Right cardiac atrium (tissue), 5 donors: Measurements from ENCODE around the gene TNS3. TPM values are rescaled to one million over a fixed set of nuclear protein-coding genes. Genes with fewer than 3 reads are reported as not detected.

ENCODE experiments used
- ATAC-seq, 2 donors: fragments of 200-7000 bp; cut with Tn5 transposase; one replicate each; pipeline versions ENCODE4 v1.8.0 to v1.9.1; 2020; ENCODE audit warnings: moderate library complexity in 2 of 2, mild to moderate bottlenecking in 1 of 2
- DNase-seq, 3 donors: peaks; one replicate each; pipeline ENCODE4 v3.0.0-alpha.2; 2020
- H3K27ac ChIP-seq: one replicate; pipeline ENCODE4 v1.5.1; 2013; ENCODE audit warnings: mild to moderate bottlenecking, low read length, control low read depth, moderate library complexity
- H3K27me3 ChIP-seq: one replicate; pipeline ENCODE4 v1.6.1; 2013; ENCODE audit not compliant: control insufficient read depth, insufficient read depth
- H3K4me1 ChIP-seq: one replicate; pipeline ENCODE4 v1.6.1; 2013; ENCODE audit warnings: low read length; ENCODE audit not compliant: control insufficient read depth, insufficient read depth
- H3K4me3 ChIP-seq: one replicate; pipeline ENCODE4 v1.5.1; 2013; ENCODE audit warnings: low read length, control low read depth
- H3K9me3 ChIP-seq: one replicate; pipeline ENCODE4 v1.6.1; 2013; ENCODE audit warnings: low read length; ENCODE audit not compliant: control insufficient read depth
- WGBS: extraction: QIAGEN DNeasy Blood & Tissue Kit; methylation state at CpG from one replicate; pipeline ENCODE4 v1.1.7; 2013; 5-methylcytosine and 5-hydroxymethylcytosine counted together
- intact Hi-C, 4 donors: fragments of 100-400 bp; cut with DNase I; formaldehyde crosslinking; loops; one replicate each; pipeline versions ENCODE4 v1.11.0 to v1.14.0; 2022 to 2023
- long read RNA-seq, 4 donors: library from polyadenylated mRNA; unstranded; transcript quantifications; one replicate each; pipeline ENCODE4 v2.0.0, GENCODE V29; 2020 to 2021
- polyA plus RNA-seq: library from polyadenylated mRNA; stranded (reverse); fragments of 200-250 nt; gene quantifications from one replicate; pipeline ENCODE4 v1.2.3, GENCODE V29; 2013
- total RNA-seq, 4 donors: library from RNA; stranded (reverse); fragmentation: NEBNext Ultra II Directional; extraction: Animal tissue kit (Norgen Biotek cat#: 25700); gene quantifications; one replicate each; pipeline ENCODE4 v1.2.1, GENCODE V29; 2021
- donor health status: healthy with polysubstance abuse.
- donor health status: DM: no; HTN: yes; CAD: no.
- donor health status: DM: no; HTN: no; CAD: no.
- donor health status: DM: no; HTN: yes; CAD: no; lungs with severe emphysema.
- donor health status: DM: yes; HTN: yes; CAD: no.

TNS3 gene
- 10 to 100 TPM; 37.5 to 48.3 (median 42.7) TPM for total RNA-seq
- 19.7 TPM for polyA plus RNA-seq
- long read RNA-seq, donor 1, full-length matches to known transcripts = 1 of 114 reads
- long read RNA-seq, donor 1, partial matches to known transcripts = 23 of 114 reads
- long read RNA-seq, donor 1, other reads (novel, unspliced or antisense) = 90 of 114 reads
- long read RNA-seq, donor 2, full-length matches to known transcripts = 1 of 53 reads
- long read RNA-seq, donor 2, partial matches to known transcripts = 27 of 53 reads
- long read RNA-seq, donor 2, other reads (novel, unspliced or antisense) = 25 of 53 reads
- long read RNA-seq, donor 3, full-length matches to known transcripts = 1 of 216 reads
- long read RNA-seq, donor 3, partial matches to known transcripts = 60 of 216 reads
- long read RNA-seq, donor 3, other reads (novel, unspliced or antisense) = 155 of 216 reads
- long read RNA-seq, donor 4, partial matches to known transcripts = 22 of 44 reads
- long read RNA-seq, donor 4, other reads (novel, unspliced or antisense) = 22 of 44 reads

DNA sequence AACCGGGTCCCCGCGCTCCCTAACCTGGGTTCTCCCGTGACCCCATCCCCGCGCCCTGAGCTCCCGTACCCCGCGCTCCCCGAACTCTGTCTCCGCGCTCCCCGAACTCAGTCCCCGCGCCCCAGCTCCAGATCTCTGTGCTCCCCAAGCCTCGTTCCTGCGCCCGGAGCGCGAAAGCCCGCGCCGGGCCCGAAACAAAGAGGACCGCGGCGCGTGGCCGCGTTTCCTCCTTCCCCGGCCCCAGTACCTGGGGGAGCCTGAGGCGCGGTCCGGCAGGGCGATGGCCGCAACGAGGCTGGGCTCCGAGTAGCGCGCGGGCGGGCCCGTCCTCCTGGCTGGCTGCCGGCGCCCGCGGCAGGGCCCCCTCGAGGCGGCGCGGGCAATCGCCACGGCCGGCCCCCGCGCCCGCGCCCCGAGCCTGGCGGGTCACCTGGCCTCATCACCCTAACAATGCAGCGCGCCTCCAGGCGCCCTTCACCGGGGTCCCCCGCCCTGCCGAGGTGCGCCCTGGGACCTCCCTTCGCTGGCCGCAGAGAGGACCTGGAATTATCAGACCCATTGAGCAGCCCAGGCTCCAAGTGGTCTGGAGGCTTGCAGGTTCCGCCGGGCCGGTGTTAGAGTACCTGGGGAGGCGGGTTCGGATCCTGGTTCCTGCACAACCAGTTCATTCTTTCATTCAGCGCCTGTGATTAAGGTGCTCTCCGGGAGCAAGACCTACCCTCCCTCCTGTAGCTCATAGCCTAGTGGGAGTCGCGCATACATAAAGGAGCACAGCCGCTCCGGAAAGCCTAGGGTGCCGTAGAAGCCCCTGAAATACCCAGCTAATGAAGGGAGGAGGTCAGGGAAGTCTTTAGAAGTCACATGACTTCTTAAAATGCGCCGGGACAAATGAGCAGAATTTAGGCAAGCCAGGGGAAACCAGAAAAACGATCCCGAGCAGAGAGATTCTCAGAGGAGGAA is at the start of gene TNS3:
TSS of gene TNS3 (minus strand) at position 308 of the 960 bp plus-strand sequence. CDS start 142,475 bp downstream, outside the sequence.
- DNase-seq (peak; percentile 50 to 84 (median 82)), ATAC-seq (peak; percentile 63 to 68)
- 10% methylated on average over 85 of the region's 85 CpGs for WGBS
- intact Hi-C loops = loop anchor here in 1 of 4 donors (10.0 kb wide), 1 partner anchor 137 kb away; no protein-coding TSS in a partner anchor
- H3K27me3 ChIP-seq = no peaks in the 10 kb centered on the region
- H3K4me1 ChIP-seq = peaks cover 13% of the 10 kb centered on the region
- H3K27ac ChIP-seq = no peak within 1 kb of the TSS
- peak within 1 kb of the TSS; percentile 65 for H3K4me3 ChIP-seq
- no peaks in the 10 kb centered on the region for H3K9me3 ChIP-seq

DNA sequence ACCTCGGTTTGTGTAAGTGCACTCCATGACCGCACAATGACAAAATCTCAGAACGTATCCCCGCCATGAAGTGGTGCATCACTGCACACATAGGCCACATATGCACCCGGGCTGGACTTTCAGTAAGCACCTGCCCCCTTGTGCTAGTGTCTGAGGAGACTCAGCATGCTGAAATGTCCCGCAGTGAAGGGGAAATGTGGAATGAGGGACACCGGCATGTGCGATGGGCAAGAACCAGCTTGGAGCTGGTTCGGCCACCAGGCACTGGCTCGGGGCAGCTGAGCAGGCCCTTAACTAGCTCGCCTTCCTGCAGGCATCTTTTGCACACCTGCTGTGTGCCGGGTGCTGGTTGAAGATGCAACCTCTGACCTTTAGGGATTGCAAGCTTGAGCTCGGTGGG is 49.8 kb upstream of the TNS3 start:
- WGBS = 93% methylated on average over 13 of the region's 13 CpGs
- DNase-seq (no peak), ATAC-seq (no peak)
- Histone ChIP-seq H3K4me1 (no peaks in the 10 kb centered on the region), H3K9me3 (no peaks in the 10 kb centered on the region), H3K27me3 (no peaks in the 10 kb centered on the region), H3K4me3 (no peak overlapping the region), H3K27ac (no peak overlapping the region)
- intact Hi-C loops = no loop called here

DNA sequence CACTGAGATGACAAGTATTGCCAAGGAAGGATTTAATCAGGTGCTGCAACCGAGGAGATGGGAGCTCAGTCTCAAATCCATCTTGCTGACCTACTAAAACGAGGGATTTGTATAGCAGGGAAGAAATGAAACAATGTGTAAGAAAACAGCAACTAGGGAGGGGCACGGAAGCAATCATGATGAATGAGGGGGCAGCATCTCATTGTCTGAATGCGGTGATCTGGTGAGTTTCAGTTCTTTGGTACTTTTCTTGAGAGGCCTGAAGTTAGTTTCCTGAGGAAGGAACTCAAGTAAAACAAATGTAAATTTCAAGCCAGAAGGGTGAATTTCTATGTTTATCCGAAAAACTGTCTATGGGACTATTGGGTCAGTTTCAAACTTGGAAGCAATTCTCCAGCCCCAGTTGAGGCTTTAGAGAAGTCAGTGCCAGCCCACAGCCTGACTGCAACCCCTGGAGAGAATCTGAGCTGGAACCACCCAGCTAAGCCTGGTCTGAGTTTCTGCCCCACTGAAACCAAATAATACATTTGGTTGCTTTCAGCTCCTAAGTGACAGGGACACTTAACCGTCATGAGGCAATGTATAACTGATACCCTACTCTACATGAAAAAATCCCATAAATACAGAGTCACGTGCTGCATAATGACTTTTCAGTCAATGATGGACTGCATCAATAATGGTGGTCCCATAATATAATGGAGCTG is 45.8 kb upstream of the TNS3 start:
- intact Hi-C loops = no loop called here
- DNase-seq (no peak), ATAC-seq (no peak)
- H3K9me3 ChIP-seq = no peaks in the 10 kb centered on the region
- no peaks in the 10 kb centered on the region for H3K4me1 ChIP-seq
- no peaks in the 10 kb centered on the region for H3K27me3 ChIP-seq
- H3K4me3 ChIP-seq = no peak overlapping the region
- no peak overlapping the region for H3K27ac ChIP-seq
- WGBS = 59% methylated on average over 7 of the region's 7 CpGs

DNA sequence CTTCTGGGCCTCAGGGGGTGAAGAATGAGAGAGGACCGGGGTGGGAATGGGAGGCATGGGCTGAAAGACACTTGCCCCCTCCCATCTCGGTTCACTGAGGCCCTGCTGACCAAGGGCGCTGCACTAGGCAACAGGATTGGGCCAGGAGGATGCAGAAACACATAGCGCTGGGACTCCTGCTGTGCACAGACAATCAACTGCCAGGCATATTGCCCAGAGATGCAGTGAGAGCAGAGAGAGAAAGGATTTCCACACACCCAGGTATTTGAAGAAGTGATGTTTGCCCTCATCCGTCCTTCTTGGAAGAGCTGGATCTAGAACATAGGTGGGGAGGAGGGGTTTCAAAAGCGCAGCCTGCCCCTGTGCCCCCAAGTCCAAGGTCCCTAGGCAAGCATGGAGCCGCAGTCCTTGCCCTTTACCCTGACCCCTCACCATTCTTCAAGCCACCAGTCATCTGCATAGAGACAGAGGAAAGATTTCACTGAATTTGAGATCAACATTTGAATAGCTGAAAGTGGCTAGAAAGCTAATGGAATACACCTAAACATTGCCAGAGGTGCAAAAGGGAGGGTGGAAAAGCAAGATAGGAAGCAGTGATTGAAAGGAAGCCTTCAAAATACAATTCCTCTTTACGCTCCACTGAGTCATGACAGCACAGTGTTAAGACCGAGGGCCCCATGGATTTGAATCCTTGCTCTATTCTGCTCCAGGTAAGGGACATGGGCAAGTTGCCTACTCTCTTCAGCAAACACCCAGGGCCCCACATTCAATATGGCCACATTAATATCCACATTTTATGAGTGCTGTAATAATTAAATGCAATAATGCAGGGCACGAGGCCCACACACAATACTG is 44.2 kb upstream of the TNS3 start:
- H3K27ac ChIP-seq = no peak overlapping the region
- no peaks in the 10 kb centered on the region for H3K27me3 ChIP-seq
- H3K4me3 ChIP-seq = no peak overlapping the region
- no peak for ATAC-seq
- intact Hi-C loops = no loop called here
- 95% methylated on average over 10 of the region's 10 CpGs for WGBS
- no peak for DNase-seq
- peaks cover 10% of the 10 kb centered on the region for H3K4me1 ChIP-seq
- H3K9me3 ChIP-seq = no peaks in the 10 kb centered on the region

DNA sequence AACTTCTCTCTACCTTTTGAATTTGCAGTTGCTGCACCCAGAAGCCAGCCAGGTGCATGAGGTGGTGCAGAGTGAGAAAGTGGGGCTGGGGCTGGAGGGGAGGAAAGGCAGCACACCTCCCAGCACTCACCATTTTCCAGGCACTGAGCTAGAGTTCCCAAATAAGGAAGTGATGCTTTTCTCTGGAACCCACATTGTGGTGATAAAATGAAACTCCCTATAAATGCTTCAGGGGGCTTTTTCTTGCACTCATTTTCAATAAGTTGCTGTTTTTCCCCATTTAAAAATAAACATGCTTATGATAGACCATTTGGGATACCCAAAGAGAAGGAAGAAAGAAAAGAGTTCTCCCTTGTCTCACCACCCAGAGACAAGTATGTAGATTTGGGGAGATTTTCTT is 42.8 kb upstream of the TNS3 start:
- H3K4me3 ChIP-seq = no peak overlapping the region
- H3K4me1 ChIP-seq = peaks cover 10% of the 10 kb centered on the region
- DNase-seq (no peak), ATAC-seq (no peak)
- H3K27ac ChIP-seq = no peak overlapping the region
- H3K27me3 ChIP-seq = no peaks in the 10 kb centered on the region
- no peaks in the 10 kb centered on the region for H3K9me3 ChIP-seq
- intact Hi-C loops = no loop called here

DNA sequence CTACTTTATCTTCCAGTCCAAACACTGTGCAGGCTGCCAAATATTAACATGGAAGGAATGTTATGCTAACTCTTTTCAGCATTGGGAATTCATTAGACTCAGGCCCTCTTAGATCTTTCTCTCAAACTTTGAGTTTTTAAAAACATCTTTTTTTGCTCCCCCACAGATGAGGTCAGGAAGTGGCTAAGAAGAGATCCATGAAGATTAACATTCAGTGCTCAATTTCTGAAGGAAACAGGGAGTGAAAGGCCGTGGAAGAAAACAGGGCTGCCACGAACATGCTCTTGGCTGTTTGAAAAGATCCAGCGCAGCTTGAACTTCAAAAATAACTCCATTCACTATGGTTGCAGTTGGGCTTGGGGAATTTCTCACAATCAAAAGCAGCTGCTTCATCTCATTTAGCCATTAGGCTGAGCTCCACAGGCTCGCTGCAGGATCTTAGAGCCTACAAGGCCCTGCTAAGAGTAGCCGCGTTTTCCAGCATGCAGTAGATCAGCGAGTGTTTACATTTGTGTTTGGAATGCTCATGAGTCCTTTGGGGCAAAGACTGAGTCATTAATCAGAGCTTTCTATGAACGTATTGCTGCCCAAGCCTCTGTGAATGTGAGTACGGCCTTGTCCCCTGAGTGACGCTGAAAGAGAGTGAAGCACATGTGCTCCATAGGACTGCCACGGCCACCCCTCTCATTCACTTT is 41.2 kb upstream of the TNS3 start:
- H3K27ac ChIP-seq = peak overlapping the region; percentile 68
- H3K4me3 ChIP-seq = no peak overlapping the region
- peaks cover 10% of the 10 kb centered on the region for H3K4me1 ChIP-seq
- no peaks in the 10 kb centered on the region for H3K9me3 ChIP-seq
- ATAC-seq (peak; percentile 59 to 80), DNase-seq (no peak)
- no peaks in the 10 kb centered on the region for H3K27me3 ChIP-seq
- WGBS = 42% methylated on average over 11 of the region's 11 CpGs
- intact Hi-C loops = no loop called here

DNA sequence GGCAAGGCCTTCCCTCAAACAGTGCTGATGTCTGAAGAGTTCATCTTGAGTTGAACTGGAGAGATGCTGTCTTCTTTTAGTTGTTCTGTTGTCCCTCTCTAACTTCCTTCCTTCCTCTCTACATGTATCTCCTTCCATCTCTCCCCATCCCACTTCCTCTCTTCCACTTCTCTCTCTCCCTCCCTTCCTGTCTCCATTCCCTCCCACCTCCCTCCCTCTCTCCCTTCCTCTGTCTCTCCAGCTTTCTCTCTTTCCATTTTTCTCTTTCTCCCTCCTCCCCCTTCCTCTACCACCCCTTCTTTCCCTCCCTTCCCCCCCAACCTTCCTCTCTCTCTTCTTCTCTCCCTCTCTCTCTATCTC is 40.7 kb upstream of the TNS3 start:
- intact Hi-C loops = no loop called here
- Histone ChIP-seq H3K27me3 (no peaks in the 10 kb centered on the region), H3K27ac (peak overlapping the region; percentile 69), H3K9me3 (no peaks in the 10 kb centered on the region), H3K4me1 (peaks cover 10% of the 10 kb centered on the region), H3K4me3 (no peak overlapping the region)
- DNase-seq = no peak
- no peak for ATAC-seq

DNA sequence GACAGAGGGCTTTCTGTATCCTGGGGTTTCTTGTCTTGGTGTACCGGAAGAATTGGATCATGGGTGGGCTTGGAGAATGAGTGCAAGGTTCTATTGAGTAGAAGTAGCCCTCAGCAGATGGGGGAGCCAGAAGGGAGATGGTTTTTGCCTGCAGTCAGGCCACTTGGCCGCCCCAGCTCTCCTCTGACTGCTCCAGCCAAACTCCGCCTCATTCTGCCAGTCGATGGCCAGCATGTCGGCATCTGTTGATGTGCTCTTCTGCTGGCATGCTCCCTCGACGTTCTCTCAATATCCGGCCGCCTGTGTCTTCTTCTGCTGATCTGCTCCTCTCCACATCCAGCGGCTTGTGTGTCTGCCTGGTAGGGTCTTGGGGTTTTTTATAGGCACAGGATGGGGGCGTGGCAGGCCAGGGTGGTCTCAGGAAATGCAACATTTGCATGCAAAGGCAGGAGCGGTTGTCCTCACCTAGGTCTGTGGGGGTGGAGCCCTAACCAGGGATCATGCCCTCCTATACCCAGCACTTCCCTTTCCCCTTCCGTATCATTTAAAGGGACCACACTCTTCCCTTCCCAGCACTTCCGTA is 40.2 kb upstream of the TNS3 start:
- Histone ChIP-seq H3K4me3 (no peak overlapping the region), H3K4me1 (peaks cover 10% of the 10 kb centered on the region), H3K27ac (peak overlapping the region; percentile 69), H3K27me3 (no peaks in the 10 kb centered on the region), H3K9me3 (no peaks in the 10 kb centered on the region)
- intact Hi-C loops = no loop called here
- 57% methylated on average over 14 of the region's 14 CpGs for WGBS
- DNase-seq (peak; percentile 34 to 77 (median 75)), ATAC-seq (peak; percentile 20 to 39)

DNA sequence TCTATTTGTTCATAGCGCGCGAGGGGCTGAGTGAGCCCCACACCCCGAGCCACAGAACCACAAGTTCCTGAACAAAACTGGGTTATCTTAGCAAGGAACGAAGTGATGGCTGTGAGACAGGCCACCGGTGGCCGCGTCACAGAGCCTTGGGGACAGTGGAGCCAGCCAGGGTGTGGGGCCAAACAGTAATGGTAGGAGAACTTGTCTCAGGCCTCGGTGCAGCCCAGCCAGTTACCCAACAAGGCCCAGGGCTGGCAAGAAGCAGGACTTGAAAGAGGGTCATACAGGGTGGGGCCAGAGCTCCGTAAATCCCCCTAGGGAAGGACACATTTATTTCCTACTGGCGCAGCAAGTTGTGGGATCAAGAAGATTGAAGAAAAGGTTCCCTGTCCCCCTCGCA is 39.4 kb upstream of the TNS3 start:
- H3K4me3 ChIP-seq = no peak overlapping the region
- H3K27me3 ChIP-seq = no peaks in the 10 kb centered on the region
- H3K9me3 ChIP-seq = no peaks in the 10 kb centered on the region
- ATAC-seq = peak; percentile 48 to 63
- H3K27ac ChIP-seq = peak overlapping the region; percentile 69
- H3K4me1 ChIP-seq = peaks cover 10% of the 10 kb centered on the region
- 80% methylated on average over 12 of the region's 12 CpGs for WGBS
- peak; percentile 52 to 79 (median 75) for DNase-seq
- intact Hi-C loops = no loop called here
